NCI-H1048 (cell line): ENCODE data around the gene MAPK11.

ENCODE experiments used
- DNase-seq: peaks from one replicate; lab custom pipeline; 2025; lab: John Stamatoyannopoulos, UW

The MAPK11 gene

DNA sequence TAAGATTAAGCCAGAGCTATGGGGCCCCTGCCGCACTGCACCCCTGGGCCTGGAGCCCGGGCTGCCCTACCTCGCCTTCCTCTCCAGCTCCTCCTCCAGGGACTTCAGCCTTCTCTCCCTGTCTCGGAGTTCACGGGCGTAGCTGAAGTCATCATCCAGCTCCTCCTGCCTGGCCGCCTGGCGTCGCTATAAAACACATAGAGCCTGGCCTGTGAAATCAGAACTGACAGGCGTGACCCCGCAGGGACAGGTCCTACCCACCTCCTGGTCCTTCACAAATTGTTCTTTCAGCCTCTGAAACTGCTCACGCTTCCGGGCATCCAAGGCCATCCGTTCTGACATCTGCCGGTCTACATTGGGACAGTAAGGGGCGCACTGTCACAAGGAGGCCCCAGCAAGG, 46.1 kb downstream of the MAPK11 start:
- no peak for DNase-seq

DNA sequence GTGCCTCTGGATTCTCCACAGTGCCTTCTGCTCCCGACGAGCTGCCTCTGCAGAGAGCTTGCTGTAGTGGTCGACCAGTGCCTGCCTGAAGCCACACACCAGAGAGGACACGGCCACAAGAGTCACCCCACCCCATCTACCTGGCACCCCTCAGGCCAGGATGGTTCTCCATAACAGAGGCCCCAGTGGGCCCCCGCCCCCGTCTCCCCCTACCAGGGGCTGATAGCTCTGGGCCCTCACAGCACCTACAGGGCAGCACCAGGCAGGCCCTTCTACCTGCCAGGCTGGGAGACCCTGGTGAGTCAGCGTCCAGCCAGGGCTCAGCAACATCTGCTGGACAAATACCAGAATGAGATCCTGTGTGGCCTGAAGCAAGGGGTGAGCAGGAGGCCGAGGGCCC, 47.7 kb downstream of the MAPK11 start:
- no peak for DNase-seq

DNA sequence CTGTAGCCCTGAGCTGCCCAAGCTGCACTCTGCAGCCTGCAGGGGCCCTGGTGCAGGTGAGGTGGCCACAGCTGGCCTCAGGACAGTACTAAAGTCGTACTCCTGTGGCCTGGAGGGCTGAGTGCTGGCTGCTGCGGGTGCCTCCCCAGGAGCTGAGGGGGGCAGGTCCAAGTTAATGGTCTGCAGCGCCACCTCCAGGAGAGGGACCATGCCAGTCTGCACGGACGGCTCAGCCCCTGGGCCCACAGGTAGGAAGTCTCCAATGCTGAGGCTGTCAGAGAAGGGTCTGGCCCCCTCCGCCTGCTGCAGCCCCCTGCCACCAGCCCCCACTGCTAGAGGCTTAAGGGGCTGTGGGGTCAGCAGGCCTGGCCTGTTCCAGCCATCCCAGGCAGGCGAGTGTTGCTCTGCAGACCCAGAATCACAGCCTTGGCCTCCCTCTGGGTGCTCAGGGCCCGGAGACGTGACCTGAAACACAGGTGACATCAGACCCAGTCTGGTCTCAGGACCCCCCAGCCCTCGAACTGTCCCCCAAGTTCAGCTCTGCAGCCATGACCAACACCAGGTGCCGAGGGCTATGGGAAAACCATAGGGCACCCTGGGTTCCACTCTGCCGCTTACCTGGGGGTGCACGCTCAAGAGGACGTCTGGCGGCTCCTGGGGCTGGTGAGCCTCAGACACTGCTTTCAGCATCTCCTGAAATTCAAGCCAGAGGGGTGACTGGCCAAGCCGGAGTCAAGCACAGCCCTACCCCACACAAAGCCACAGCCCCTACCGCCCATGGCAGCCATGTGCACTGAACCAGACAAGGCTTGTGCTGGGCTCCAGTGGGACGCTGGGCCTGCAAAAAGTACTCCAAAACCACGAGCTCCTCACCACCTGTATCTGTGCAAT, 48.5 kb downstream of the MAPK11 start:
- no peak for DNase-seq

DNA sequence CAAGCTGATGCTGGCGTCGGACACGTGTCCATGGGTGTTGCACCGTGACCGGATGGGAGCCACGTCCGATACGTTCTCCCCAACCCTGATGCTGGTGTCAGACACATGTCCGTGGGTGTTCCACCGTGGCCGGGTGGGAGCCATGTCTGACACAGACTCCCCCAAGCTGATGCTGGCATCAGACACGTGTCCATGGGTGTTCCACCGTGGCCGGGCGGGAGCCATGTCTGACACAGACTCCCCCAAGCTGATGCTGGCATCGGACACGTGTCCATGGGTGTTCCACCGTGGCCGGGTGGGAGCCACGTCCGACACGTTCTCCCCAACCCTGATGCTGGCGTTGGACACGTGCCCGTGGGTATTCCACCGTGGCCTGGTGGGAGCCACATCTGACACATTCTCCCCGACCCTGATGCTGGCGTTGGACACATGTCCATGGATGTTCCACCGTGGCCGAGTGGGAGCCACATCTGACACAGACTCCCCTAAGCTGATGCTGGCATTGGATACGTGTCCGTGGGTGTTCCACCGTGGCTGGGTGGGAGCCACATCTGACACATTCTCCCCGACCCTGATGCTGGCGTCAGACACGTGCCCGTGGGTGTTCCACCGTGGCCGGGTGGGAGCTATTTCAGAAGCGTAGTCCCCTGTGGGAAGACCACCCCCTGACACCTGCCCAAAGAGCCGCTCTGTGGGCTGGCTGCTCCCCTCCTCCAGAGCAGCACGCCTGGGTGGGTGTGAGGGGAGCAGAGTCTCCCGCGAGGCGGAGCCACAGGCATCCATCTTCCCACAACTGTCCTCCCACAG, 49.4 kb downstream of the MAPK11 start:
- DNase-seq = no peak

DNA sequence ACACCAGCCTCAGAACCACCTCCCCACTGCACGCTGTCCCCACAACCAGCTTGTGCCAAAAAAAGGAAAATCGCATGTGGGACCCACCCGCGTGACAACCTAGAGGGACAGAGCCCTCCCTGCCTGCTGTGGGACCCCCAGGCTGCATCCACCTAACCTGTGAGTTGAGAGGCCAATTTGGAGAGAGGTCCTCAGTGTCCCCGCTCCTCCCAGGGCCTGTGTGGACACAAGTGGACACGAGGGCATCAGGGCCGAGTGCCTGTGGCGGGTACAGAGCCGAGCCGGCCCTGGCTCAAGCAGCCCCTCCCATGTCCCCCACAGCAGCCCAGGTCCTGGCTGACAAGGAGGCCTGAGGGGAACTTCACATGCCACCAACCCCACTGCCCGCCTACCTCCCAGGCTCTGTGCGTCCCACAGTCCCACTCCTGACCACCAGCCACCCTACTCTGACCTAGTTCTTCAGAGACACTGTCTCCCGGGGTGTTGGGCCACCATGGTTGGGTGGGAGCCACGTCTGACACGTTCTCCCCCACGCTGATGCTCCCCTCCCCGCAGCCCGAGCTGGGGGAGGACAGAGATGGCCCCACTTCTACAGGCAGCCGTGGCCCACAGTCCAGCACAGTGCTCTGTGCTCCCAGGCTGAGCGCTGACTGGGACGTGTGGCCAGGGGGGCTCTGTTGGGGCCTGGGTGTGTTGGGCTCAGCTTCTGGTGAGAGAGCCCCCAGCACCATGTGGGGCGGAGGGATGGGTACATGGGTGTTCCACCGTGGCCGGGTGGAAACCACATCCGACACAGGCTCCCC, 50.2 kb downstream of the MAPK11 start:
- no peak for DNase-seq

DNA sequence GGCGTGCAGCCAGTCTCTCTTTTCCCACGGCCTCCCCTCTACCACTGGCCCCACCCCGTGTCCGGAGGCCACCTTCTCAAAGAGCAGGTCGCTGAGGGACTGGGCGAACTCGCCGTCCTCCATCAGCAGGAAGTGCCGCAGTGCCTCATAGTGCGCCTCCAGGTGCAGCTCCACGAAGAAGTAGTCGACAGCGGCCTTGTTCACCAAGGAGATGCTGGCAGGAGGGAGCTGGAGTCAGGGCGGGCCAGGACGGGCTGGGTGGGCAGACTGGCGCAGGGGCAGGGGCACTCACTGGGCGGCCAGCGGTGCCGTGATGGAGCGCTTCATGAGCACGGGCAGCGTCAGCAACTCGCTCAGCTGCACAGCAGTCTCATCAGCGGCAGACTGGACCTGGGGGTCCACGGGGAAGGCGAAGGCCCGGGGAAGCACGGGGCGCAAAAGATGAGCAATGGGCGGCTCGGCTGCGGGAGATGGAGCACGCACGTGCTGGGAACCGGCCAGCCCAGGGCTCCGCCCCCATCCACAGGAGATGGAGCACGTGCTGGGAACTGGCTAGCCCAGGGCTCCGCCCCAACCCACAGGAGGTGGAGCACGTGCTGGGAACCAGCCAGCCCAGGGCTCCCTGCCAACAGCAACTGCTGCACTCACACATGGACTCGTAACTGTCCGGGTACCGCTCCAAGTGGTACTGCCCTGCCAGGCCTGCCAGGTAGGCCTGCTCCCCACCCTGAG, 51.0 kb downstream of the MAPK11 start:
- peak; percentile 74 for DNase-seq

DNA sequence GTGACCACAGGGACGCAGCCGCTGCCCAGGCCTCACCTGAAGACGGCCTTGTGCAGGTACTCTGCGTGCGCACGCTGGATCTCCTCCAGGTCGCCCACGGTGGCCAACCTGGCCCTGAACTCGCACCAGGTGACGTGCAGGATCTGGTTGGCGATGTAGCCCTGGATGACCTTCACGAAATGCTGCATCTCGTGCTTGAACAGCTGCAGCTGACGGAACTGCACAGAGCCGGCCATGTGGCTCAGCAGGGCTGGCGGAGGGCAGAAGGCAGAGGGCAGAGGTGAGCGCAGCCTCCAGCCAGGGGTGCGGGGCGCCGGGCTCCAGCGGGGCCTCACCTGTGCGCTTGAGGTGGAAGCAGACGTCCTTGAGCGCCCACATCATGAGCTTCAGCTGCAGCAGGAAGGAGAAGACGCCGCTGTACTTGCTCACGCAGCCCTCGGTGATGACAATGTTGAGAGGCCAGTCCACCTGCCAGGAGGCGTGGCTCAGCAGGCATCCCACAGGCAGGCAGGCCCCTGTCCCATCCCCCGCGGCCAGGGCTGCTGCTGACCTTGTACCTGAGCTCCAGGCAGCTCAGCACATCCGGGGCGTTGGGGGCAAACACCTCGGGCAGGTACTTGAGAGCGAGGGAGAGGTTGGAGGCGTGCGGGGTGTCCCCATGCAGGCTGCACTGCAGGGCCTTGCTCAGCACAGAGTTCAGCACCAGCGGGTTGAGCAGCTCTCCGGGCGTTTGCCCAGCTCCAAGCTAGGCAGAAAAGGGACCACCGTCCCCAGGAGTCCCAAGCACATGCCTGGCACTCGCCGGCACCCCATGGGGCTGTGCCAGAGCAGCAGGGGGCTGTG, 51.8 kb downstream of the MAPK11 start:
- DNase-seq = no peak

DNA sequence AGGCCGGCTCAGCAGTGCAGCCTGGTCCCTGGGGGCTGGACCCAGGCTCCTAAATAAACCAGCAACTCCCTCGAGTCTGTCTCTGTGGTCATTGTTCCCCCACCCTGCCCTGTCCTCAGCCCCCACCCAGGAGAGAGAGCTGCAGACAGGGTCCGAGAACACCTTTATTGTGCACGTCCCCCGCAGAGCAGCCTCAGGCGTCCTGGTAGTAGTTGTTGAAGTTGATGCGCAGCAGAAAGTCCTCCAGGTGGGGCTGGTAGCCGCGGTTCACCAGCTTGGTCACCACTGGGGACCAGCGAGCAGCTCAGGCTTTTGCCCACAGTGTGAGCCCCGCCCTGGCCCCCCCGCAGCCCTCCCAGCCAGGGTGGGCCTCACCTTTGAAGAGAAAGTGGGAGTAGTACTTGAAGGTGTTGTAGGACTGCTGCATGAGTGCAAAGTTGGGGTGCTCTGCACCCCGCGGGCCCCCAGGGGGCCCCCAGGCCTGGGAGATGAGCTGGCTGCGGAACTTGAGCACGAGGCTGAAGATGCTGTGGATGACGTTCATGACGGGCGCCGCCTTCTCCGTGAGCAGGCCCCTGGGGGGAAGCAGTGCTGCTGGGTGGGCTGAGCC, 52.5 kb downstream of the MAPK11 start:
- no peak for DNase-seq

DNA sequence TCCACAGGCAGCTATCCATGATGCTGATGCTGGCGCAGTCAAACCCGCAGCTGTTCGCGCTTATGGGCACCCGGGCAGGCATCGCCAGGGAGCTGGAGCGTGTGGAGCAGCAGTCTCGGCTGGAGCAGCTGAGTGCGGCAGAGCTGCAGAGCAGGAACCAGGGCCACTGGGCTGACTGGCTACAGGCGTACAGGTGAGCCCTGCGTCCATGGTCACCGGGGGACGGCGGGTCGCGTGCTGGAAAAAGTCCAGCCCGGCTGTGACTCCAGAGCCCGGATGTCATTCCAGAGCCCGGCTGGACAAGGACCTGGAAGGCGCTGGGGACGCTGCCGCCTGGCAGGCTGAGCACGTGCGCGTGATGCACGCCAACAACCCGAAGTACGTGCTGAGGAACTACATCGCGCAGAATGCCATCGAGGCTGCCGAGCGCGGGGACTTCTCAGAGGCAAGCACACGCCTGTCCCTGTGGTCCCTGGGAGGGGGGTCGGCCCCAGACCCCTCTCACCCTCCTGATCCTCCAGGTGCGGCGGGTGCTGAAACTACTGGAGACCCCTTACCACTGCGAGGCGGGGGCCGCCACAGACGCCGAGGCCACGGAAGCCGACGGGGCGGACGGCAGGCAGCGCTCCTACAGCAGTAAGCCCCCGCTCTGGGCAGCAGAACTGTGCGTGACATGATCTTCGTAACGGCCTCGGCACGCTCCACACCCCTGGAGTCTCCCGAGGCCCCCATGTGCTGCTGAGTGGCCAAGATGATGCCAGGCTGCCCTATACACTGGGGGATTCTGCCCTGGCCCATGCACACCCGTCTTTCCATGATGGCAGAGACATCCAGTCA, 53.3 kb downstream of the MAPK11 start:
- no peak for DNase-seq

DNA sequence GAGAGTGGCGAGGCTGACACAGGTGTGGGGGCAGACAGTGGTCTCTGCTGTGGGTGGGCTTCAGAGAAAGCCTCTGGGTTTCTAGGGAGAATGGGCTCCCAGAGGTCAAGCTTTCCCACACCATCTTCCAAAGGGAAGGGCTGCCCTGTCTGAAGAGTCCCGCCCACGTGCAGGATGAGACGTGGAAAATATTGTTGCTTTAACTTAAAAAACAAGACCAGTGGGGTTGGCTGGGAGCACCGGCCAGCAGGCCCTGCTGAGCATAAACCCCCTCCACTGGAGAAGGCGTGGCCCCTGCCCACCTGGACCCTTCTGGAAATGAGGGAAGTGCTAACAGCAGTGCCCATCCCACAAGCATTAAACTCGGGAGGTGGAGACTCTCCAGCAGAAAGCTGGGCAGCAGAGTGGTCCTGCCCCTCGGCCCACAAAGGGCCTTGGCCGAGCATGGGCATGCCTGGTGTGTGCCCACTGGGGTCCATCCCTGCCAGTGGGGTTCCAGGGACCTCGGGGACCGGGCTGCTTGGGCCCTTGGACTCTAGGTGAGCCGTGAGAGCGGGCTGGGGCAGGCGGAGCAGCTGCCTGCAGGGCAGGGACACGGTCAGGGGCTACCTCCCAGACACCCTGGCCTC, 54.0 kb downstream of the MAPK11 start:
- DNase-seq = no peak

DNA sequence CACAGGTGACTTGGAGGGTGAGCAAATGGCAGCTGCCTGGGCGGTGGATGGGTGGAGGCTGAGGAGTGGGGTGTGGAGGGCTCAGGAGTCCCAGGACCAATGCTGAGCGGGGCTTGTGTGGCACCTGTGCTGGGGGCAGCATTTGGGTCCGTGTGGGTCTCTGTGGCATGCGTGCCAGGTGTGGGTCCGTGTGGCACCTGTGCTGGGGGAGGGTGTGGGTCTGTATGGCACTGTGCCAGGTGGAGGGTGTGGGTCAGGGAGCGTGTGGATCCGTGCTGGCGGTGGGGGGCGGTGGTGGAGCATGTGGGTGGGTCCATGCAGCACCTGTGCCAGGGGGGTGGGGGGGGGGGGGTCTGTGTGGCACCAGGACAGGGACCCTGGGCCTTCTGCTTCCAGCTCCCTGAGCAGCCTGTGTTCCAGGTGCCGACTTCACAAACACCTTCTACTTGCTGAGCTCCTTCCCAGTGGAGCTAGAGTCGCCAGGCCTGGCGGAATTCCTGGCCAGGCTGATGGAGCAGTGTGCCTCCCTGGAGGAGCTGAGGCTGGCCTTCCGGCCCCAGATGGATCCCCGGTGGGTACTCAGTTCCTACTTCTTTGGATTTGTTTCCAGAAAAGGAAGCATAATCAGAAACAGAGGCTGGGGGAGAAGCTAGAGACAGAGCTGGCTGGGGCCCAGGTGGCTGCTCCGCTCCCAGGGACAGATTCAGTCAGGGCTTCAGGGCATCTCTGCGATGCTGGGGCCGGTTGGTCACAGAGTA, 54.7 kb downstream of the MAPK11 start:
- no peak for DNase-seq
